ENCODE results near the gene DCLK1.

DCLK1 gene

GRCh38 chr13:35729926-35730627 is 401.1 kb downstream of the DCLK1 start:
- DNase-seq = no peak

DNA sequence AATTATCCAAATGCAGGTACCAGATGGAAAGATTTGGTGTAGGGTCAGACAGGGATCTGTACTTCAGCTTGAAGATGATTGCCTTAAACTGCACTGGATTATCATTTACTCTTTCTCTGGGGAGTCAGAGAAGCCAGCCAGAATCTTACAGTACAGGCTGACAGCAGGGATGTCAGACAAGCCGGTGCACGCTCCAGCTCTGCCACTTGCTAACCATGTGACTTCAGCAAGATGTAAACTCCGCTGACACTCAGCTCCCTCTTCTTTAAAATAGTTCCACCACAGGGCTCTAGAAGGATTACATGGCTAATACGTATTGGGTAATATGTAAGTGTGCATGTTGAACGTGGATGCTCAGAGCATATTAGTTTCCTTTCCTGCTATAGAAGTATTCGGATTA is 403.3 kb downstream of the DCLK1 start:
- no peak for DNase-seq

- no peak for DNase-seq
Observed at GRCh38 chr13:35724446-35724845, 406.7 kb downstream of the DCLK1 start.

GRCh38 chr13:35723821-35724220 is 407.4 kb downstream of the DCLK1 start:
- no peak for DNase-seq

DNA sequence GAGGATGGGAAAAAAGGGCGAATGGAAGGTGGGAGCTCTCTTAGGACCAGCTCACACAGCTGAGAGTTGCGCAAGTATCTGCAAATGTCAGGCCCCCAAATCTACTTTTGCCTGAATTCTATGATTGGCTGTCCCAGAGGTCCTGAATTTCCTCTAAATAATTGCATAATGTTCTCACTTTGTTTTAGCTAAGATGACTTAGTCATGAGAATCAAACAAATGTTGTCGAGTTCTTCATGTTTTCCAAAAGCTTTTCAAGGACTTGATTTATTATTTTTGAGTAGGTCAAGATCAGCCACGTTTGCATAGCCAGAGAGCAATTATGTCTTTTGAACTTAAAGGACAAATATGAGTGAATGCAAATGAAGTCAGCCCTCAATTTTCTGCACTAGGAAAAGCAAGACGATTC is 408.1 kb downstream of the DCLK1 start:
- no peak for DNase-seq

- no peak for DNase-seq
Observed at GRCh38 chr13:35722458-35723052, 408.6 kb downstream of the DCLK1 start.

DNA sequence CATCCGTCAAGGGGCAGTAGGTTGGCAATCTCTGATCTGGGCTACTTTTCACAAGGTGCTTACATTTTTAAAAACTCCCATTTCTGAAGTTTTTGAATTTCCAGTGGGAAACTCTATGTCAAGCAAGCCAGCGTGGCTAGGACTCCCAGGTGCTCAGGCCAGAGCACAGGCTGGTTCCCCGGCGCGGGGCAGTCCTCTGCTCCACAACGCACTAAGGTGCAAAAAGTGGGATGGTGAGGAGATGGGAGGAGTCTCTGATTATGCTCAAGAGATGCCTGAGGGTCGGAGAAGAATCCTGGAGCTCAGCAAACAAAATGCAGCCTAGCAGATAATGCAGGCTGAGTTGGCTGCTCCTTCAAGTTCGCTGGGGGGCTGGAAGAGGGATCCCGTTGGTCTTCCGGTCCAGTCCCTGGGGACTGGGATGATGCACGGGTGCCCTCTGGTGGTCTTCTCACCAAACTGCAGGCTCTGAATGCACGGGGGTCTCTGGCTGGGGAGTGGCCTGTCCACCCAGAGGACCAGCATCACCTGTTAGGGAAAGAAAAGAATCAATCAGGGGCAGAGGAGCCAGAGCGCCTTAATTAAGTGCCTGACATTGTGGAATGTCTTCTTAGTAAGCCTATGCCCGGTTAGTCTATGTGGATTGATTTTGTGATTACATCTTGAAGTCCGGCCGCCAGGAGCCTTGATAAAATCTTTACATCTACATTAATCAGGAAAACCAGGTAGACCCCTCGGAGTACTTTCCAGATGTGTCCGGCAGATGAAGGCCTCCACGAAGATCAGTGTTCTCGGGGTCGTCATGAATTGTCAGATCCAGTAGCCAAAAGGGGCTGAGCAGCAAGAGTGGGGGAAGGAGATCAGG is 410.3 kb downstream of the DCLK1 start:
- DNase-seq = no peak

DNA sequence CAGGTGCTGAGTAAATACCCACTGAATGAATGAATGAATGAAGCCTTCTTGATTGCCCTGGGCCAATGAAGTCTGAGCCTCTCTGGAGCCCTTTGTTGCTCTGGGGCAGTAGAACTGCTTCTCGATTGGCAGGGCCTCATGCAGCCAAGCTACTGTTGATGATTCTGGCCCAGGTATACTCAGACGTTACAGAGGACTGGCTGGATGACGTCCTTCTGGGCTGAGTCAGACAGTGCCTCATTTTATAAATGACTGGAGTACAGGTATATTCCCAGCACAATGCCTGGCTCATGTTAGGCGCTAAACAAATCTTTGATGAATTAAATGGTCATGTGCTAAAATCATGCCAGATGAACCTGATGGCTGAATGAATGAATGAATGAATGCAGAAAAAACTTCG is 410.9 kb downstream of the DCLK1 start:
- DNase-seq = no peak

All from NCI-H1417 treated with DMSO at 0.1 percent for 48 hours (cell line).